NB4 (cell line): ENCODE data around the gene ODR4.
"Not testable (repeated sequence)": the region's sequence is repeated elsewhere in the genome, so short reads cannot be mapped to it uniquely, and the experiment has no call there.

Experiments
- DNase-seq: peaks from one replicate; pipeline ENCODE4 v3.0.0; 2010; ENCODE audit warnings: low read depth
- H3K4me3 ChIP-seq: one replicate; pipeline ENCODE4 v1.5.1; 2011; ENCODE audit warnings: mild to moderate bottlenecking, low read depth, low read length, moderate library complexity
- CTCF ChIP-seq: IDR thresholded peaks from one replicate; pipeline ENCODE4 v1.5.1; 2012; ENCODE audit warnings: low read depth, low read length
- MAX ChIP-seq: IDR thresholded peaks from 2 replicates; pipeline ENCODE4 v1.6.1; 2011; ENCODE audit warnings: low read depth, low read length
- MYC ChIP-seq: IDR thresholded peaks from 2 replicates; pipeline ENCODE4 v1.6.1; 2011; ENCODE audit warnings: low read depth, low read length
- POLR2A ChIP-seq: IDR thresholded peaks from 2 replicates; pipeline ENCODE4 v1.6.1; 2011; ENCODE audit warnings: mild to moderate bottlenecking; ENCODE audit not compliant: insufficient read length; ENCODE audit errors: extremely low read depth

The ODR4 gene

GRCh38 chr1:186340772-186341171, 34.9 kb upstream of the ODR4 start:
- TF ChIP-seq POLR2A (no peak), MYC (no peak), MAX (no peak), CTCF (no peak)
- H3K4me3 ChIP-seq, result no peak overlapping the region
- DNase-seq, result no peak

GRCh38 chr1:186347837-186348691, 27.6 kb upstream of the ODR4 start:
- not testable (repeated sequence) for H3K4me3 ChIP-seq
- DNase-seq, result peak; percentile 17

DNA sequence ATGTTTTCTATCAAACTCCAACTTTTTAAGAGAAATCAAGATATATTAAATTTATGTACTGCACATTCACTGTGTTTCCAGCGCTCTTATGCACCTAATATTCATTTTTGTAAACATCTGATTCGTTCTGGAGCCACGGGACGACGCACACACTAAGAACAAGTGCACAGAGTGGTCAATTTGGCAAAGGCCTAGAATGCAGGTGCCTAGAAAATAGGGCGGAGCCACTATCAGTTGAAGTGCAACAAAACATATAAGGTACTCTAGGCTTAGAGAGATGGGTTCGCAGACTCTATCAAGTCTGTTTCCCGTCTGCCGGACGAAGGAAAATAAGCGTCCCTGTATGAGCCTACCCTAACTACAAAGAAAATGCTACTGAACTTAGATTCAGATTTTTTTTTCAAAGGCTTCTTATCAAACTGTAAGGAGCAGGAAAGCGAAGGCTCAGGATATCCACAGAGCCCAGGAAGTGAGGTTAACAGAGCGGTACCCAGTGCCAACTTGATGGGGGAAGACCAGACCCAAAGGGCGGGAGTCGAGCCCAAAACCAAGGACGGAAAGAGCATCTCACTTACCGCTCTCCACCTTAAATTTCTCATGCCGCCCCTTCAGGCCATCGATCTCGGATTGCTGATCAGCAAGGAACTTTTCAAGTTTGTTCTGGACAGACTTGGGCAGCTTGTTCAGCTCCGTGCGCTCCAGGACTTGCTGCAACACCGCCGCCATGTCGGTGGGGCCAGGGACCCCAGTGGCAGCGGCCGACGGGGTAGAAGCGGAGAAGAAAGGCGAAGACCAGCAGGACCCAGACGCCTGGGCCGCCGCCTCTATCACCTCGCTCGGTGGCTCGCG, 1.1 kb upstream of the ODR4 start:
- peak overlapping the region; percentile 78 for H3K4me3 ChIP-seq
- peak; percentile 64 for DNase-seq
- no peak for TF ChIP-seq MAX
- TF ChIP-seq POLR2A, result no peak
- TF ChIP-seq CTCF, result no peak
- TF ChIP-seq MYC, result no peak; the same call in 1 of the 2 replicates

DNA sequence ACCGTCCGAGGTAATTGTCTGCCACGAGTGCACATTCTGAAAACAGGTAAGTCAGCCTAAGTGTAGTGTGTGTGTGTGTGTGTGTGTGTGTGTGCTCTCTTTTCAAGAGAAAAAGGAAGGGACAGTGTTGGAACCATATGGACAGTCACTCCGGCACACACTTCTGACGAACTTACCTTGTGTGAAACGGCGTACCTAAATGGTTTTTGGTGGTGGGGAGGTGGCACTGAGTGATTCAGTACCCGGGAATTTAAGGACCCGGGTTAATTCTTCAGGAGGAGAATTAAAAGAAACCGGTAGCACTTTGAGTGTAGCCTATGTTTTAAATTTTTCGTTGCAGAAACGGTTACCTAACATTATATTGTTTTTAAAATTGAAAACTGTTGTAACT, 286 bp downstream of the ODR4 start:
- DNase-seq, result no peak
- H3K4me3 ChIP-seq, result peak overlapping the region; percentile 78
- TF ChIP-seq CTCF, result no peak
- no peak for TF ChIP-seq MYC
- TF ChIP-seq MAX, result no peak

GRCh38 chr1:186386725-186387383, 11.2 kb downstream of the ODR4 start:
- H3K4me3 ChIP-seq, result no peak overlapping the region
- TF ChIP-seq POLR2A, result no peak
- no peak for TF ChIP-seq MAX
- TF ChIP-seq CTCF, result no peak
- no peak for TF ChIP-seq MYC
- DNase-seq, result no peak

- no peak for DNase-seq
- H3K4me3 ChIP-seq, result no peak overlapping the region
These were observed 15.3 kb downstream of the ODR4 start for GRCh38 chr1:186390925-186391324.

More at GRCh38 chr1:186390925-186391324, 15.3 kb downstream of the ODR4 start:
- TF ChIP-seq CTCF (no peak), MYC (no peak)
